BJ (cell line): ENCODE data around the gene BEND3. TPM values are rescaled to one million over a fixed set of nuclear protein-coding genes. Genes with fewer than 3 reads are reported as not detected.

Experiments
- CTCF ChIA-PET: fragments of 350-600 bp; formaldehyde crosslinking; extraction: SDS; loops from one replicate; lab custom pipeline; 2021; ENCODE audit warnings: antibody characterized with exemption, inconsistent platforms; lab: Yijun Ruan, JAX
- POLR2A ChIA-PET: fragments of 300-600 bp; sonication (Branson Sonifier 250); formaldehyde crosslinking; extraction: SDS; loops from one replicate; lab custom pipeline; 2021; ENCODE audit warnings: antibody characterized with exemption; lab: Charles Lee
- DNase-seq: peaks from one replicate; pipeline ENCODE4 v3.0.0-alpha.2; 2011; ENCODE audit warnings: low read depth
- H3K27me3 ChIP-seq: 2 replicates; pipeline ENCODE4 v1.6.0; 2011; ENCODE audit warnings: low read length; ENCODE audit not compliant: control insufficient read depth, insufficient read depth
- H3K36me3 ChIP-seq: 2 replicates; pipeline ENCODE4 v1.5.1; 2011; ENCODE audit warnings: low read length; ENCODE audit not compliant: control insufficient read depth, insufficient read depth
- H3K4me3 ChIP-seq: 2 replicates; pipeline ENCODE4 v1.5.1; 2011; ENCODE audit warnings: low read depth, mild to moderate bottlenecking, control low read depth, low read length
- polyA plus RNA-seq: library from polyadenylated mRNA; depleted of rRNA; stranded (reverse); fragments of >200 nt; gene quantifications from 2 replicates; pipeline ENCODE4 v1.2.3, GENCODE V29; 2011
- TF ChIP-seq, protein P1 (sequence below): IDR thresholded peaks from 2 replicates; pipeline ENCODE4 v1.5.1; 2011; ENCODE audit warnings: low read depth, mild to moderate bottlenecking, control low read depth, inconsistent platforms, low read length, moderate library complexity; ENCODE audit not compliant: insufficient read depth

BEND3 gene
- polyA plus RNA-seq, 1 experiment, result 0.60 TPM

DNA sequence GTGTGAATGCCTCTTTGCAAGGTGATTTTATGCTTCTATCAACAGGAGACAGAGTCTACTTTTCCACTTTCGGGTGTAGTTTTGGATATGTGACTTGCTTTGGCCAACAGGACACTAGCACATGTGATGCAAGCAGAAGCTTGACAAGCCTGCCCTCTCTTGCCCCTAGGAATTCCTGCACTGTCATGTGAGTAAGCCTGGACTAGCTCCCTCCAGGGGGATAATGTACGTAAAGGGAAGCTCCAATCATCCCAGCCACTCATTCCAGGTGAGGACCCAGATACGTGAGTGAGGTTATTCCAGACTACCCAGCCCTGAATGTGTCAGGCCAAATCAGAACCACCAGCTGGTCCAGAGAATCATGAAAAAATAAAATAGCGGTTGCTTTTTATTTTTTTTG is 33.3 kb downstream of the BEND3 start:
- ChIA-PET CTCF (interaction anchor here (0.6 to 1.7 kb wide), 2 partner anchors 9 to 59 kb away, joined by 3 to 5 read pairs; no protein-coding TSS in a partner anchor), POLR2A (no interaction called here)
- TF ChIP-seq, protein P1, sequence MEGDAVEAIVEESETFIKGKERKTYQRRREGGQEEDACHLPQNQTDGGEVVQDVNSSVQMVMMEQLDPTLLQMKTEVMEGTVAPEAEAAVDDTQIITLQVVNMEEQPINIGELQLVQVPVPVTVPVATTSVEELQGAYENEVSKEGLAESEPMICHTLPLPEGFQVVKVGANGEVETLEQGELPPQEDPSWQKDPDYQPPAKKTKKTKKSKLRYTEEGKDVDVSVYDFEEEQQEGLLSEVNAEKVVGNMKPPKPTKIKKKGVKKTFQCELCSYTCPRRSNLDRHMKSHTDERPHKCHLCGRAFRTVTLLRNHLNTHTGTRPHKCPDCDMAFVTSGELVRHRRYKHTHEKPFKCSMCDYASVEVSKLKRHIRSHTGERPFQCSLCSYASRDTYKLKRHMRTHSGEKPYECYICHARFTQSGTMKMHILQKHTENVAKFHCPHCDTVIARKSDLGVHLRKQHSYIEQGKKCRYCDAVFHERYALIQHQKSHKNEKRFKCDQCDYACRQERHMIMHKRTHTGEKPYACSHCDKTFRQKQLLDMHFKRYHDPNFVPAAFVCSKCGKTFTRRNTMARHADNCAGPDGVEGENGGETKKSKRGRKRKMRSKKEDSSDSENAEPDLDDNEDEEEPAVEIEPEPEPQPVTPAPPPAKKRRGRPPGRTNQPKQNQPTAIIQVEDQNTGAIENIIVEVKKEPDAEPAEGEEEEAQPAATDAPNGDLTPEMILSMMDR, result no peak
- DNase-seq, result no peak
- H3K4me3 ChIP-seq, result no peak overlapping the region
- no peaks in the 10 kb centered on the region for H3K36me3 ChIP-seq
- no peaks in the 10 kb centered on the region for H3K27me3 ChIP-seq

DNA sequence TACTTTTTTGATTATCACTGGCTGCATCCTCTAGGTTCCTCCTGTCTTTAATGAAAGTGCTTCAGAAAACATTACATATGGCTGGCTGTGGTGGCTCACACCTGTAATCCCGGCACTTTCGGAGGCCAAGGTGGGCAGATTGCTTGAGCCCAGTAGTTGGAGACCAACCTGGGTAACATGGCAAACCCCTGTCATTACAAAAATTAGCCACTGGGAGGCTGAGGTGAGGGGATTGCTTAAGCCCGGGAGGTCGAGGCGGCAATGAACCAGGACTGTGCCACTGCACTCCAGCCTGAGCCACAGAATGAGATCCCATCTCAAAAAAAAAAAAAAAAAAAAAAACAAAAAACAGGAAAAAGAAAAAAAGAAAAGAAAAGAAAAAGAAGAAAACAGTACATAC is 35.3 kb downstream of the BEND3 start:
- ChIA-PET CTCF (no interaction called here), POLR2A (no interaction called here)
- no peak overlapping the region for H3K4me3 ChIP-seq
- no peaks in the 10 kb centered on the region for H3K27me3 ChIP-seq
- H3K36me3 ChIP-seq, result no peaks in the 10 kb centered on the region
- DNase-seq, result no peak
- TF ChIP-seq, protein P1, result peak; percentile 23; the same call in 1 of the 2 replicates

GRCh38 chr6:107079429-107079828 is 35.9 kb downstream of the BEND3 start:
- TF ChIP-seq, protein P1, result no peak
- Histone ChIP-seq H3K27me3 (no peaks in the 10 kb centered on the region), H3K36me3 (no peaks in the 10 kb centered on the region), H3K4me3 (no peak overlapping the region)
- no peak for DNase-seq
- POLR2A ChIA-PET, result no interaction called here
- CTCF ChIA-PET, result interaction anchor here (1.0 to 1.1 kb wide), 2 partner anchors 8 to 15 kb away, joined by 3 to 5 read pairs; no protein-coding TSS in a partner anchor

DNA sequence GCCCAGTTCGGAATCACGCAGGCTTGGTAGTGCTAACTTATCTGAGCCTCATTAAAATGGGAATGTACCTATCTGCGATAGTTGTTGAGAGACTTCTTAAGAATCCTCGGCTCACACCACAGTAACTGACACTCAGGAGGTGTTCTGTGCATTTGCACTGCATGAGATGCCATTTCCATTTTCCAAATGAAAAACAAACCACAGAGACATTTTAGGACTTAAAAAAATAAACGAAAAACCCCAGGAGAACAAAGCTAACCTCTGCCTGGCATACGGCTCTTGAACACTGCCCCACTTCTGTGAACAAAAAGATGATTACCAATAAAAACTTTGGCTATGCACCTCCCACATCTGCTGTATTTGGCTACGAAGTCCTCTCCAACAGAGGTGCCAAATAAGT is 37.6 kb downstream of the BEND3 start:
- TF ChIP-seq, protein P1, result no peak
- Histone ChIP-seq H3K4me3 (no peak overlapping the region), H3K36me3 (no peaks in the 10 kb centered on the region), H3K27me3 (no peaks in the 10 kb centered on the region)
- ChIA-PET CTCF (no interaction called here), POLR2A (no interaction called here)
- no peak for DNase-seq

GRCh38 chr6:107075951-107076381 is 39.3 kb downstream of the BEND3 start:
- no peak overlapping the region for H3K4me3 ChIP-seq
- POLR2A ChIA-PET, result no interaction called here
- H3K36me3 ChIP-seq, result no peaks in the 10 kb centered on the region
- no peaks in the 10 kb centered on the region for H3K27me3 ChIP-seq
- CTCF ChIA-PET, result interaction anchor here (1.0 kb wide), 1 partner anchor 8 kb away, joined by 3 read pairs; no protein-coding TSS in a partner anchor
- TF ChIP-seq, protein P1, result peak; percentile 22; the same call in 1 of the 2 replicates
- DNase-seq, result no peak
